Pancreas (tissue), 10 donors: ENCODE results near the gene ASTN2. TPM values are rescaled to one million over a fixed set of nuclear protein-coding genes. Genes with fewer than 3 reads are reported as not detected.
A peak's percentile ranks its signal among the peaks of the same experiment; 100 is the strongest.

Experiments used
- ATAC-seq, 4 donors: fragments of 200-7000 bp; cut with Tn5 transposase; one replicate each; pipeline versions ENCODE4 v1.8.0 to v1.9.1; 2020; ENCODE audit warnings: mild to moderate bottlenecking in 4 of 4, moderate library complexity in 4 of 4
- DNase-seq, 6 donors: peaks; one replicate each; pipeline ENCODE4 v3.0.0-alpha.2; 2020
- FAIRE-seq: peaks from 2 replicates; lab custom pipeline; 2012; peaks lifted over from hg19 to GRCh38; lab: Jason Lieb, UNC
- H3K27ac ChIP-seq, 4 donors: fragments of 200-600 bp; sonication (generic); 1 replicate in 3 of 4; 2 replicates in 1 of 4; pipeline versions ENCODE4 v1.5.0 to v1.8.0; 2020
- H3K27me3 ChIP-seq, 4 donors: fragments of 200-600 bp; one replicate each; pipeline ENCODE4 v1.8.0; 2021
- H3K36me3 ChIP-seq, 3 donors: fragments of 200-600 bp; sonication (generic) in 1 of 3; one replicate each; pipeline versions ENCODE4 v1.5.0 to v1.8.0; 2020 to 2021
- H3K4me1 ChIP-seq, 3 donors: fragments of 200-600 bp; one replicate each; pipeline ENCODE4 v1.8.0; 2021
- H3K4me3 ChIP-seq, 4 donors: fragments of 200-600 bp; sonication (generic) in 2 of 4; one replicate each; pipeline versions ENCODE4 v1.5.0 to v1.8.0; 2020 to 2021
- H3K9me3 ChIP-seq, 4 donors: fragments of 200-600 bp; one replicate each; pipeline ENCODE4 v1.8.0; 2021
- CTCF ChIP-seq, 4 donors: fragments of 200-600 bp; sonication (generic) in 3 of 4; IDR thresholded peaks; one replicate each; pipeline versions ENCODE4 v1.5.0 to v1.8.0; 2021; ENCODE audit warnings: antibody characterized with exemption in 4 of 4
- WGBS, 2 donors: extraction: QIAGEN DNeasy Blood & Tissue Kit; methylation state at CpG; one replicate each; pipeline ENCODE4 v1.1.7; 2013; 5-methylcytosine and 5-hydroxymethylcytosine counted together
- intact Hi-C, 3 donors: fragments of 100-400 bp; cut with DNase I; formaldehyde crosslinking; loops; one replicate each; pipeline versions ENCODE4 v1.11.1 to v1.14.2; 2022
- polyA plus RNA-seq, 2 donors: library from polyadenylated mRNA; stranded (reverse); fragments of 200-250 nt; gene quantifications; one replicate each; pipeline ENCODE4 v1.2.3, GENCODE V29; 2013
- total RNA-seq, 6 donors: library from RNA; stranded (reverse); fragmentation: NEBNext Ultra II Directional in 4 of 6; extraction: Animal tissue kit (Norgen Biotek cat#: 25700) in 4 of 6; gene quantifications; one replicate each; pipeline versions ENCODE4 v1.2.1 to v1.2.4, GENCODE V29; 2021 to 2023
- donor health status: healthy with polysubstance abuse.
- donor health status: DM: no; HTN: no; CAD: no; lungs with moderate emphysema.
- donor health status: DM: no; HTN: no; CAD: no.
- donor health status: control.
- donor health status: control.
- donor health status: Bipolar disorder and iron deficiency.
- donor health status: DM: yes; HTN: yes; CAD: no.
- donor health status: DM: no; HTN: no; CAD: no.
- donor health status: DM: no; HTN: no; CAD: no.
- donor health status: DM: yes; HTN: yes; CAD: no.

ASTN2 gene
- total and polyA plus RNA-seq, 8 donors = 1.3 to 11.9 (median 6.7) TPM

- intact Hi-C loops = no loop called here
- FAIRE-seq (no peak), DNase-seq (no peak), ATAC-seq (no peak)
- Histone ChIP-seq H3K36me3 (no peaks in the 10 kb centered on the region), H3K27ac (no peak overlapping the region), H3K4me3 (no peak overlapping the region), H3K4me1 (no peaks in the 10 kb centered on the region), H3K9me3 (no peaks in the 10 kb centered on the region), H3K27me3 (no peaks in the 10 kb centered on the region)
- TF ChIP-seq CTCF (IDR thresholded peaks at IDR 0.05) = no peak
- WGBS, 2 donors = 53 to 60% methylated on average over 2 of the region's 2 CpGs
Measured at GRCh38 chr9:116984111-116984510, 430.7 kb downstream of the ASTN2 start.

- H3K9me3 ChIP-seq = no peaks in the 10 kb centered on the region
- no peak for FAIRE-seq
Measured at GRCh38 chr9:116980582-116981120, 434.2 kb downstream of the ASTN2 start.

GRCh38 chr9:116979456-116979855 is 435.4 kb downstream of the ASTN2 start:
- no peak for TF ChIP-seq CTCF (IDR thresholded peaks at IDR 0.05)
- intact Hi-C loops = no loop called here
- ATAC-seq = peak in 2 of 4 donors; percentile 21 to 38
- H3K9me3 ChIP-seq = no peaks in the 10 kb centered on the region
- H3K4me1 ChIP-seq = no peaks in the 10 kb centered on the region
- WGBS, 2 donors = 63 to 67% methylated on average over 2 of the region's 2 CpGs
- H3K27me3 ChIP-seq = no peaks in the 10 kb centered on the region
- H3K4me3 ChIP-seq = no peak overlapping the region
- no peaks in the 10 kb centered on the region for H3K36me3 ChIP-seq
- H3K27ac ChIP-seq = no peak overlapping the region
- no peak for FAIRE-seq
- DNase-seq = no peak

More at GRCh38 chr9:116980582-116981120, 434.2 kb downstream of the ASTN2 start:
- ATAC-seq (no peak), DNase-seq (no peak)
- Histone ChIP-seq H3K36me3 (no peaks in the 10 kb centered on the region), H3K4me1 (no peaks in the 10 kb centered on the region), H3K27me3 (no peaks in the 10 kb centered on the region), H3K27ac (no peak overlapping the region), H3K4me3 (no peak overlapping the region)
- no peak for TF ChIP-seq CTCF (IDR thresholded peaks at IDR 0.05)
- intact Hi-C loops = no loop called here

GRCh38 chr9:116978155-116978554 is 436.7 kb downstream of the ASTN2 start:
- intact Hi-C loops = no loop called here
- no peaks in the 10 kb centered on the region for H3K4me1 ChIP-seq
- FAIRE-seq = no peak
- H3K9me3 ChIP-seq = no peaks in the 10 kb centered on the region
- no peak overlapping the region for H3K27ac ChIP-seq
- H3K27me3 ChIP-seq = no peaks in the 10 kb centered on the region
- no peak for DNase-seq
- TF ChIP-seq CTCF (IDR thresholded peaks at IDR 0.05) = no peak
- 67 to 76% methylated on average over 2 of the region's 2 CpGs for WGBS, 2 donors
- H3K4me3 ChIP-seq = no peak overlapping the region
- ATAC-seq = no peak
- H3K36me3 ChIP-seq = no peaks in the 10 kb centered on the region

GRCh38 chr9:116975126-116975525 is 439.7 kb downstream of the ASTN2 start:
- FAIRE-seq (no peak), DNase-seq (no peak), ATAC-seq (no peak)
- no peaks in the 10 kb centered on the region for H3K36me3 ChIP-seq
- no peak overlapping the region for H3K27ac ChIP-seq
- intact Hi-C loops = no loop called here
- TF ChIP-seq CTCF (IDR thresholded peaks at IDR 0.05) = no peak
- H3K4me1 ChIP-seq = no peaks in the 10 kb centered on the region
- no peaks in the 10 kb centered on the region for H3K27me3 ChIP-seq
- H3K4me3 ChIP-seq = no peak overlapping the region
- H3K9me3 ChIP-seq = no peaks in the 10 kb centered on the region
- WGBS, 2 donors = 79 to 86% methylated on average over 4 of the region's 4 CpGs
